PFSK-1 (cell line): Measurements from ENCODE around the gene C1QTNF12.

Experiments
- POLR2AphosphoS5 ChIP-seq: IDR thresholded peaks from 2 replicates; pipeline ENCODE4 v1.6.1; 2012; ENCODE audit warnings: low read depth, mild to moderate bottlenecking, control low read depth, low read length, moderate library complexity
- TF ChIP-seq, protein P1 (sequence below), 2 experiments: IDR thresholded peaks; 2 replicates each; pipeline versions ENCODE4 v1.6.1 to v1.8.0; 2011 to 2012; ENCODE audit warnings: low read depth in 2 of 2, low read length in 2 of 2, control low read depth in 1 of 2, inconsistent platforms in 1 of 2, mild to moderate bottlenecking in 1 of 2, moderate library complexity in 1 of 2; ENCODE audit not compliant: insufficient read depth in 1 of 2

- TF ChIP-seq POLR2AphosphoS5: no peak
- TF ChIP-seq, protein P1, sequence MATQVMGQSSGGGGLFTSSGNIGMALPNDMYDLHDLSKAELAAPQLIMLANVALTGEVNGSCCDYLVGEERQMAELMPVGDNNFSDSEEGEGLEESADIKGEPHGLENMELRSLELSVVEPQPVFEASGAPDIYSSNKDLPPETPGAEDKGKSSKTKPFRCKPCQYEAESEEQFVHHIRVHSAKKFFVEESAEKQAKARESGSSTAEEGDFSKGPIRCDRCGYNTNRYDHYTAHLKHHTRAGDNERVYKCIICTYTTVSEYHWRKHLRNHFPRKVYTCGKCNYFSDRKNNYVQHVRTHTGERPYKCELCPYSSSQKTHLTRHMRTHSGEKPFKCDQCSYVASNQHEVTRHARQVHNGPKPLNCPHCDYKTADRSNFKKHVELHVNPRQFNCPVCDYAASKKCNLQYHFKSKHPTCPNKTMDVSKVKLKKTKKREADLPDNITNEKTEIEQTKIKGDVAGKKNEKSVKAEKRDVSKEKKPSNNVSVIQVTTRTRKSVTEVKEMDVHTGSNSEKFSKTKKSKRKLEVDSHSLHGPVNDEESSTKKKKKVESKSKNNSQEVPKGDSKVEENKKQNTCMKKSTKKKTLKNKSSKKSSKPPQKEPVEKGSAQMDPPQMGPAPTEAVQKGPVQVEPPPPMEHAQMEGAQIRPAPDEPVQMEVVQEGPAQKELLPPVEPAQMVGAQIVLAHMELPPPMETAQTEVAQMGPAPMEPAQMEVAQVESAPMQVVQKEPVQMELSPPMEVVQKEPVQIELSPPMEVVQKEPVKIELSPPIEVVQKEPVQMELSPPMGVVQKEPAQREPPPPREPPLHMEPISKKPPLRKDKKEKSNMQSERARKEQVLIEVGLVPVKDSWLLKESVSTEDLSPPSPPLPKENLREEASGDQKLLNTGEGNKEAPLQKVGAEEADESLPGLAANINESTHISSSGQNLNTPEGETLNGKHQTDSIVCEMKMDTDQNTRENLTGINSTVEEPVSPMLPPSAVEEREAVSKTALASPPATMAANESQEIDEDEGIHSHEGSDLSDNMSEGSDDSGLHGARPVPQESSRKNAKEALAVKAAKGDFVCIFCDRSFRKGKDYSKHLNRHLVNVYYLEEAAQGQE (IDR thresholded peaks at IDR 0.05; ENCODE audit: insufficient read depth in 1 of 2, low read depth in 2 of 2, low read length in 2 of 2): no peak
These were observed 9.1 kb upstream of the C1QTNF12 start for GRCh38 chr1:1255611-1256010.
